ENCODE measurements around the gene HDAC1.

Gene HDAC1

DNA sequence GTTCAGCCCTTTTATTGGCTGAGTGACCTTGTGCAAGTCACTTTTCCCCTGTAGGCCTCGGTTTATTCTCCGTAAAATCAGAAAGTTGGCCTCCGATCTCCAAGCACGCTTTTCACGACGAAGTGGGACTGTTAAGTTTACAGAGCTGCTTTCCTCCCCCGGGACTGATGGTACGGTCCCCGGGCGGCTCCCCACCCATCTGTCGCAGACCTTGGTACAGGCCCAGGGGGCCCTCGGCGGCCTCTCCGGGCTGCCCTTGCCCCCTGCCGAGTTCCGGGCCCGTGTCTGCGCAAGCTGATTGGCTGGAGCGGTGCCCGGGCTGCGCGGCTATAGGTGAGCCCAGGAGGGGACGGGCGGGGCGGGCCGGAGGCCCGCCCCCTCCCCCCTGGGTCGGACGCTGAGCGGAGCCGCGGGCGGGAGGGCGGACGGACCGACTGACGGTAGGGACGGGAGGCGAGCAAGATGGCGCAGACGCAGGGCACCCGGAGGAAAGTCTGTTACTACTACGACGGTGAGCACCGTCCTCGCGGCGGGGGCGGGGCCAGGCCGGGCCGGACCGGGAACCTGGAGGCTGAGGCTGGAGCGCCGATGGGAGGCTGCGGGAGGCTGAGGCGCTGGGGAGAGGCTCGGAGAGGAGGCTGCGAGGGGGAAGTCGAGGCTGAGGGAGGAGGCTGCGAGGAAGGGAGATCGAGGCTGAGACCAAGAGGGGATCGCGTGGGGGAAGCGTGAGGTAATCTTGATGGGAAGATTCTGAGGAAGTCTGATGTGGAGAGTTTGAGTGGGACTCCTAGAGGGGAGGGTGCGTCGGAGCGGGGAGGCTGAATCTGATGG is at the start of gene HDAC1:
TSS of gene HDAC1 (plus strand) at position 376 of the 831 bp plus-strand sequence. CDS start at position 463, 87 bp downstream.
- no peaks in the 10 kb centered on the region for H3K27me3 ChIP-seq (ENCODE audit: control insufficient read depth, insufficient read depth, low read length)
- no peaks in the 10 kb centered on the region for H3K4me1 ChIP-seq (ENCODE audit: control insufficient read depth, insufficient read depth, low read length)
- peak within 1 kb of the TSS; percentile 94 for H3K9ac ChIP-seq (ENCODE audit: low read length)
- no peaks in the 10 kb centered on the region for H3K36me3 ChIP-seq (ENCODE audit: control insufficient read depth, insufficient read depth, low read length)
- H3K4me3 ChIP-seq (ENCODE audit: low read length) = peak within 1 kb of the TSS; percentile 99
- H3K27ac ChIP-seq (ENCODE audit: low read depth, low read length) = peak within 1 kb of the TSS; percentile 78

DNA sequence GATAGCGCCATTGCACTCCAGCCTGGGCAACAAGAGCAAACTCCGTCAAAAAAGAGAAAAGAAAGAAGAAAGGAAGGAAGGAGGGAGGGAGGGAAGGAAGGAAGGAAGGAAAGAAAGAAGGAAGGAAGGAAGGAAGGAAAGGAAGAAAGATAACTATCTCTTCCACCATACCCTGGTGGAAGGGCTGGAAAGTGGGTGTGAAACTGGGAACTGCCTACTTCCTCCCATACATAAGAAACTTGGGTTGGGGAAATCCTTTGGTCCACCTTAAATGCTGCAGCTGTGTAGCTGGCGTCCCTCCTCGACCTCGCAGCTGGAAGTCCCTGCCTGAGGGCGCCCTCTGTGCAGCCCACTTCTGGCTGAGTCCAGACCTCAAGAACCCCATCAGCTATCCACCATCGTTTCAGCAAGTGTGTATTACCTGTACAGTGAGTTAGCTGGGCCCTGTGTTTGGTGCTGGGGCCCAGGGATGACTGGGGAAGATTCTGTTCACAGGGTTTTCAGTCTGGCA is 49.5 kb upstream of the HDAC1 start:
- H3K27me3 ChIP-seq (ENCODE audit: control insufficient read depth, insufficient read depth, low read length) = no peaks in the 10 kb centered on the region
- H3K9ac ChIP-seq (ENCODE audit: low read length) = no peak overlapping the region
- H3K4me1 ChIP-seq (ENCODE audit: control insufficient read depth, insufficient read depth, low read length) = peaks cover 5% of the 10 kb centered on the region
- no peaks in the 10 kb centered on the region for H3K36me3 ChIP-seq (ENCODE audit: control insufficient read depth, insufficient read depth, low read length)
- no peak overlapping the region for H3K4me3 ChIP-seq (ENCODE audit: low read length)
- H3K27ac ChIP-seq (ENCODE audit: low read depth, low read length) = no peak overlapping the region

DNA sequence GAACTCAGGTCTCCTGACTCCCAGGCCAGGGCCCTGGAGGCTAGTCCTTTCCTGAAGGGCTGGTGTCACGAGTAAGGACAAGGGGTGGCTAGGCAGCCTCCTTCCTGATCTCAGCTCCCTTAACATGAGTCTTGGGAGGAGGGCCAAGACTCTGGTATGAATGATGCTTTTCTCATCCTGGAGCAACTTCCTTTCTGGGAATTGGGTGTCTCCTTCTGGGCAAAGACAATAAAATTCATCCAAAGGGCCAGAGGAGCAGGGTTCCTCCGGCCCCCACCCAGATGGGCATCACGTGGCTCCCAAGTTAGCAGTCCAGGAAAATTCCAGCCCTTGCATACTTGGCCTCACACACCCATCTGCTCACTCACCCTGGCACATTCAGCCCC is 45.0 kb upstream of the HDAC1 start, which contains the start of gene FAM167B:
TSS of gene FAM167B (plus strand) at position 335 of the 386 bp plus-strand sequence. CDS start 200 bp downstream, outside the sequence.
- Histone ChIP-seq H3K27me3 (ENCODE audit: control insufficient read depth, insufficient read depth, low read length) (no peaks in the 10 kb centered on the region), H3K9ac (ENCODE audit: low read length) (no peak within 1 kb of the TSS), H3K27ac (ENCODE audit: low read depth, low read length) (peak within 1 kb of the TSS; percentile 12), H3K4me1 (ENCODE audit: control insufficient read depth, insufficient read depth, low read length) (peaks cover 5% of the 10 kb centered on the region), H3K4me3 (ENCODE audit: low read length) (no peak within 1 kb of the TSS), H3K36me3 (ENCODE audit: control insufficient read depth, insufficient read depth, low read length) (no peaks in the 10 kb centered on the region)

DNA sequence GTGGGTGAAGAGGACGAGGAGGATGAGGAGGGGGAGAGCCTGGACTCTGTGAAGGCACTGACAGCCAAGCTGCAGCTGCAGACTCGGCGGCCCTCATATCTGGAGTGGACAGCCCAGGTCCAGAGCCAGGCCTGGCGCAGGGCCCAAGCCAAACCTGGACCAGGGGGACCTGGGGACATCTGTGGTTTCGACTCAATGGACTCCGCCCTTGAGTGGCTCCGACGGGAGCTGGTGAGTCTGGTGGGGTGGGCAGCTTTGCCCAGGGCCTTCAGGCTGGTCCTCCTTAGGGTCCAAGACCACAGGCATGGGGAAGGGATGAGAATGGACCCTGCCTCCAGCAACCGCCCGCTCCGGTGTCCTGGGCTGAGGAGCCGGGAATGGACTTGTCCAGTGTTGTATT is 44.4 kb upstream of the HDAC1 start:
- Histone ChIP-seq H3K27me3 (ENCODE audit: control insufficient read depth, insufficient read depth, low read length) (no peaks in the 10 kb centered on the region), H3K36me3 (ENCODE audit: control insufficient read depth, insufficient read depth, low read length) (no peaks in the 10 kb centered on the region), H3K4me1 (ENCODE audit: control insufficient read depth, insufficient read depth, low read length) (peaks cover 5% of the 10 kb centered on the region), H3K27ac (ENCODE audit: low read depth, low read length) (peak overlapping the region; percentile 12), H3K4me3 (ENCODE audit: low read length) (no peak overlapping the region), H3K9ac (ENCODE audit: low read length) (no peak overlapping the region)

- H3K4me1 ChIP-seq (ENCODE audit: control insufficient read depth, insufficient read depth, low read length) = peaks cover 5% of the 10 kb centered on the region
- H3K27me3 ChIP-seq (ENCODE audit: control insufficient read depth, insufficient read depth, low read length) = no peaks in the 10 kb centered on the region
- no peak overlapping the region for H3K27ac ChIP-seq (ENCODE audit: low read depth, low read length)
- H3K4me3 ChIP-seq (ENCODE audit: low read length) = peak overlapping the region; percentile 23
- no peaks in the 10 kb centered on the region for H3K36me3 ChIP-seq (ENCODE audit: control insufficient read depth, insufficient read depth, low read length)
- H3K9ac ChIP-seq (ENCODE audit: low read length) = no peak overlapping the region
Observed at GRCh38 chr1:32247983-32248889, 43.6 kb upstream of the HDAC1 start.

- no peaks in the 10 kb centered on the region for H3K36me3 ChIP-seq (ENCODE audit: control insufficient read depth, insufficient read depth, low read length)
Observed at GRCh38 chr1:32249831-32250525, 41.9 kb upstream of the HDAC1 start.

DNA sequence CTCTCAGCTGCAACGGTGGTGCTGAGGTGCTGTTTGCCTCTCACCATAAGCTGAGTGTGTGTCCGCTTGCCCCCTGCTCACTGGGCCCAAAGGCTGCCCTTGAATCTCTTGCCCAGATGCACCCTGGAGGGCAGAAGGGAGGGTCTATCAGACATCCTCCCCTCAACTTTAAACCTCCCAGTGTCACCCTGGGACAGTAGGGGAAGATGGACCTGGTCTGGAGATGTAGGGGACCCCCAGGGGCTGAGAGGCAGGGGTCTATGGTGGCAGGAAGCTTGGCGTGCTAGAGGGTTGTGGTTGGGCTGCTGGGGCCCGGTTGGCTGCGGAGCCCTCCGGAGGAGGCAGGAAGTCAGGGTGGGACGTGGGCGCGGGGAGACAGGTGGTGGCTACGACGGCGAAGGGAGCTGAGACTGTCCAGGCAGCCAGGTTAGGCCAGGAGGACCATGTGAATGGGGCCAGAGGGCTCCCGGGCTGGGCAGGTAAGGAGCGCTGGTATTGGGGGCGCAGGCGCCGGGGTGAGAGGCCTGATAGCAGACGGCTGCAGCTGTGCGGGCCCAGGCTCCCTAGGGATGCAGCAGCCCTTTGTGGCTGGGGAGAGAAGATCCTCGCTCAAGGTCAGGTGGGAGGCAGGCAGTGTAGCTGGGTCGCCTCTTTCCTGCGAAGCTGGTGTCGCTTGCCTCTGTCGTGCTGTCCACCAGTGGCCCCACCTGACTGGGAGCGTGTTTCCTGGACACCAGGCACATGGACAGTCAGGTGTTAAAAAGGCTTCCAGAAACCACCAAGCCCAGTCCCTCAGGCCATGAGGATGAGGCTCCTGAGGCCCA is 40.8 kb upstream of the HDAC1 start, which contains the start of gene LCK:
TSS of gene LCK (plus strand) at position 373 of the 824 bp plus-strand sequence. CDS start 23,065 bp downstream, outside the sequence.
- peaks cover 5% of the 10 kb centered on the region for H3K4me1 ChIP-seq (ENCODE audit: control insufficient read depth, insufficient read depth, low read length)
- H3K4me3 ChIP-seq (ENCODE audit: low read length) = peak within 1 kb of the TSS; percentile 47
- no peak within 1 kb of the TSS for H3K9ac ChIP-seq (ENCODE audit: low read length)
- H3K27ac ChIP-seq (ENCODE audit: low read depth, low read length) = no peak within 1 kb of the TSS
- H3K27me3 ChIP-seq (ENCODE audit: control insufficient read depth, insufficient read depth, low read length) = no peaks in the 10 kb centered on the region
- H3K36me3 ChIP-seq (ENCODE audit: control insufficient read depth, insufficient read depth, low read length) = no peaks in the 10 kb centered on the region

More at GRCh38 chr1:32249831-32250525, 41.9 kb upstream of the HDAC1 start:
- H3K4me3 ChIP-seq (ENCODE audit: low read length) = no peak overlapping the region
- no peak overlapping the region for H3K9ac ChIP-seq (ENCODE audit: low read length)
- no peaks in the 10 kb centered on the region for H3K27me3 ChIP-seq (ENCODE audit: control insufficient read depth, insufficient read depth, low read length)
- peaks cover 5% of the 10 kb centered on the region for H3K4me1 ChIP-seq (ENCODE audit: control insufficient read depth, insufficient read depth, low read length)
- no peak overlapping the region for H3K27ac ChIP-seq (ENCODE audit: low read depth, low read length)

DNA sequence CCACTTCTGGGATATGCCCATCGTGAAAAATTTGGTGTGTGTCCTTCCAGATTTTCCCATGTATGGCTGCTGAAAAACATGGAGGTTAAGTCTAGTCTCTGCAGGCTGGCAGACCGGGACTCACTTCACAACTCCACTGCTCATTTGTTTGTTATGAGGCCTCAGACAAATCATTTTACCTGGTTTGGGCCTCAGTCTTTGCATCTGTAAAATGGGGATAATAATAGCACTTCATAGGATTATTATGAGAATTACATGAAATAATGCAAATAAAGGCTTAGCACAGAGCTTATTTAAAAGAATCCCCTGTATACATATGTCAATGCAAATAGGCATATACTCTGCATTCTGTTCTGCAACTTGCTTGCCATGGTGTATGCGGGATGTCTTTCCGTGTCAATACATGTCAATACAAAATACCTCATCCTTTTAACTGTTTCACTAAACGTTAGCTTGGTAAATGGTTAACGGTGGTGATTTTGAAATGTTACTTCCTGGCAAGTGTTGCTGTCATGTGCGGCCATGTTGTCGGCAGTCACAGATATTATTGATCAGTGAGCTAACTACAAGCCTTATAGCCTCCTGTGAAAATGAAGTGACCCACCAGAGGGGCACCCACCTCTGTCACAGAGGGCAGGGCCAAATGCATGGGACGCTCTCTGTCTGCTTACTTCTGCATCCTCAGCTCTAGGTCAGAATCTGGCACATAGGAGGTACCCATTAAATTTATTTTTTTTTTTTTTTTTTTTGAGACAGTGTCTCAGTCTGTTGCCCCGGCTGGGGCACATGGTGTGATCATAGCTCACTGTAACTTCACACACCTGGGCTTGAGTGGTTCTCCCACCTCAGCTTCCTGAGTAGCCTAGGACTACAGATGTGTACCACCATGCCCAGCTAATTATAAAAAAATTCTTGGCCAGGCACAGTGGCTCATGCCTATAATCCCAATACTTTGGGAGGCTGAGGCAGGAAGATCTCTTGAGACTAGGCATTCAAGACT is 36.5 kb upstream of the HDAC1 start:
- Histone ChIP-seq H3K9ac (ENCODE audit: low read length) (no peak overlapping the region), H3K4me1 (ENCODE audit: control insufficient read depth, insufficient read depth, low read length) (peaks cover 3% of the 10 kb centered on the region), H3K27ac (ENCODE audit: low read depth, low read length) (no peak overlapping the region), H3K27me3 (ENCODE audit: control insufficient read depth, insufficient read depth, low read length) (no peaks in the 10 kb centered on the region), H3K4me3 (ENCODE audit: low read length) (no peak overlapping the region), H3K36me3 (ENCODE audit: control insufficient read depth, insufficient read depth, low read length) (no peaks in the 10 kb centered on the region)

DNA sequence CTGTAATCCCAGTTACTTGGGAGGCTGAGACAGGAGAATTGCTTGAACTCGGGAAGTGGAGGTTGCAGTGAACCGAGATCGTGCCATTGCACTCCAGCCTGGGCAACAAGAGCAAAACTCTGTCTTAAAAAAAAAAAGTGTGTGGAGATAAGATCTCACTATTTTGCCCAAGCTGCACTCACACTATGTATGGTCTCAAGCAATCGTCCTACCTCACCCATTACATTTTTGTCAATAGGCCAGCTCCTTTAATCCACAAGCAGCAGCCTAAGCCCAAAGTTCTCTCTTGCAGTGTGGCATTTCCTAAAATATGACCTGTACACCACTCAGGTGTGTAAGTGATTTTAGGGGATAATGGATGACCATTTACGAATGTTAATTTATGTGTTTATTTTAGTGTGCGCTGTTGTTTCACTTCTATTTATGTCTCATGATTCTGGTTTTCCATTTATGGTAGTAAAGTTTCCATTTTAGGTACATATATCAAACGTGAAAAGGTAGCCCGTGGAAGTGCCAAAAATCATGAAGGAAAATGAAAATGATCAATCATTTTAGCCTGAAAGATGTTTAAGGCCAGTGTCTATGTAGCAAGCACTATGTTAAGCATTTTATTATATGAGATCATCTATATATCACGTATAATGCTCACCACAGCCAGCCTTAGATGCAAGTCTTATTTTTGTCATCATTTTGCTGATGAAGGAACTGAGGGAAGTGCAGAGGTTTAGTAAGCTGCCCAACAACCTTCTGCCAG is 35.2 kb upstream of the HDAC1 start:
- no peak overlapping the region for H3K27ac ChIP-seq (ENCODE audit: low read depth, low read length)
- peaks cover 3% of the 10 kb centered on the region for H3K4me1 ChIP-seq (ENCODE audit: control insufficient read depth, insufficient read depth, low read length)
- H3K4me3 ChIP-seq (ENCODE audit: low read length) = no peak overlapping the region
- no peaks in the 10 kb centered on the region for H3K36me3 ChIP-seq (ENCODE audit: control insufficient read depth, insufficient read depth, low read length)
- no peak overlapping the region for H3K9ac ChIP-seq (ENCODE audit: low read length)
- H3K27me3 ChIP-seq (ENCODE audit: control insufficient read depth, insufficient read depth, low read length) = no peaks in the 10 kb centered on the region

GRCh38 chr1:32257227-32257508 is 34.7 kb upstream of the HDAC1 start:
- H3K27ac ChIP-seq (ENCODE audit: low read depth, low read length) = no peak overlapping the region
- no peaks in the 10 kb centered on the region for H3K36me3 ChIP-seq (ENCODE audit: control insufficient read depth, insufficient read depth, low read length)
- peaks cover 3% of the 10 kb centered on the region for H3K4me1 ChIP-seq (ENCODE audit: control insufficient read depth, insufficient read depth, low read length)
- H3K4me3 ChIP-seq (ENCODE audit: low read length) = no peak overlapping the region
- H3K27me3 ChIP-seq (ENCODE audit: control insufficient read depth, insufficient read depth, low read length) = no peaks in the 10 kb centered on the region
- no peak overlapping the region for H3K9ac ChIP-seq (ENCODE audit: low read length)

Measured in rectal smooth muscle tissue (tissue), 1 donor.